ENCODE results near the gene RXRA. TPM values are rescaled to one million over a fixed set of nuclear protein-coding genes. Genes with fewer than 3 reads are reported as not detected.

RXRA gene
- total and polyA plus RNA-seq, 2 of the 13 experiments (the other 11 are each of a cell fraction or from before 2014, with no cell fraction given) = 18.9 to 29.2 TPM

DNA sequence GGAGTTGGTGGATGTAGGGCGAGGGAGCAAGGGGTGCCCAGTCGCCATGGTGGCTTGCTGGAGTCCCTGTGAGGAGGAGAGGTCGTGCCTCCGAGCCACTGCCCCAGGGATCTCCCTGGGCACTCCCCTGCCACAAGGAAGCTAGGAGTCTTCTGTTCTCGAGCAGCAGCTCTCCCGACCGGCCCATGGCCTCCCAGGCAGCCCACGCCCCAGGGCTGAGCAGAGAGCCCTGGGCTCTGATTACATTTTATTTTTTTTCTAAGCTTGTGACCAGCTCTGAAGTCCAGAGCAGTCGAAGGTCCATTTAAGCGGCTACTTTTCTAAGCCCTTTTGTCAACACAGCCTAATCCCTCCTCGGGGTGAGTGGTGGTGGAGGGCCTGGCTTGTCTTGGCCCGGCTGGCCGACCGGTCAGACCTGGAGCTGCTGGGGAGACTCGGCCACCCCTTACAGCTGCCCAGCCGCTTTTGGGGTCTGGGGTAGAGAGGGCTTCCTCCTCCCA, 2.1 kb downstream of the RXRA start (continued):
- no peak for TF ChIP-seq SUZ12 (IDR thresholded peaks at IDR 0.05; ENCODE audit: low read depth, low read length)
- TF ChIP-seq, protein P1, sequence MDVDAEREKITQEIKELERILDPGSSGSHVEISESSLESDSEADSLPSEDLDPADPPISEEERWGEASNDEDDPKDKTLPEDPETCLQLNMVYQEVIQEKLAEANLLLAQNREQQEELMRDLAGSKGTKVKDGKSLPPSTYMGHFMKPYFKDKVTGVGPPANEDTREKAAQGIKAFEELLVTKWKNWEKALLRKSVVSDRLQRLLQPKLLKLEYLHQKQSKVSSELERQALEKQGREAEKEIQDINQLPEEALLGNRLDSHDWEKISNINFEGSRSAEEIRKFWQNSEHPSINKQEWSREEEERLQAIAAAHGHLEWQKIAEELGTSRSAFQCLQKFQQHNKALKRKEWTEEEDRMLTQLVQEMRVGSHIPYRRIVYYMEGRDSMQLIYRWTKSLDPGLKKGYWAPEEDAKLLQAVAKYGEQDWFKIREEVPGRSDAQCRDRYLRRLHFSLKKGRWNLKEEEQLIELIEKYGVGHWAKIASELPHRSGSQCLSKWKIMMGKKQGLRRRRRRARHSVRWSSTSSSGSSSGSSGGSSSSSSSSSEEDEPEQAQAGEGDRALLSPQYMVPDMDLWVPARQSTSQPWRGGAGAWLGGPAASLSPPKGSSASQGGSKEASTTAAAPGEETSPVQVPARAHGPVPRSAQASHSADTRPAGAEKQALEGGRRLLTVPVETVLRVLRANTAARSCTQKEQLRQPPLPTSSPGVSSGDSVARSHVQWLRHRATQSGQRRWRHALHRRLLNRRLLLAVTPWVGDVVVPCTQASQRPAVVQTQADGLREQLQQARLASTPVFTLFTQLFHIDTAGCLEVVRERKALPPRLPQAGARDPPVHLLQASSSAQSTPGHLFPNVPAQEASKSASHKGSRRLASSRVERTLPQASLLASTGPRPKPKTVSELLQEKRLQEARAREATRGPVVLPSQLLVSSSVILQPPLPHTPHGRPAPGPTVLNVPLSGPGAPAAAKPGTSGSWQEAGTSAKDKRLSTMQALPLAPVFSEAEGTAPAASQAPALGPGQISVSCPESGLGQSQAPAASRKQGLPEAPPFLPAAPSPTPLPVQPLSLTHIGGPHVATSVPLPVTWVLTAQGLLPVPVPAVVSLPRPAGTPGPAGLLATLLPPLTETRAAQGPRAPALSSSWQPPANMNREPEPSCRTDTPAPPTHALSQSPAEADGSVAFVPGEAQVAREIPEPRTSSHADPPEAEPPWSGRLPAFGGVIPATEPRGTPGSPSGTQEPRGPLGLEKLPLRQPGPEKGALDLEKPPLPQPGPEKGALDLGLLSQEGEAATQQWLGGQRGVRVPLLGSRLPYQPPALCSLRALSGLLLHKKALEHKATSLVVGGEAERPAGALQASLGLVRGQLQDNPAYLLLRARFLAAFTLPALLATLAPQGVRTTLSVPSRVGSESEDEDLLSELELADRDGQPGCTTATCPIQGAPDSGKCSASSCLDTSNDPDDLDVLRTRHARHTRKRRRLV (CRISPR knock-in tag; IDR thresholded peaks at IDR 0.05) = no peak
- TF ChIP-seq RORA (CRISPR knock-in tag; IDR thresholded peaks at IDR 0.05) = no peak
- TF ChIP-seq TEAD2 (CRISPR knock-in tag; IDR thresholded peaks at IDR 0.05) = no peak
- no peak for TF ChIP-seq ZNF160 (CRISPR knock-in tag; IDR thresholded peaks at IDR 0.05)
- no peak for TF ChIP-seq ZNF24 (IDR thresholded peaks at IDR 0.05)
- no peak for TF ChIP-seq IKZF4 (CRISPR knock-in tag; IDR thresholded peaks at IDR 0.05; ENCODE audit: borderline replicate concordance, low read depth, not compliant biosample characterization)
- TF ChIP-seq HOXD1 (CRISPR knock-in tag; IDR thresholded peaks at IDR 0.05) = no peak
- no peak for TF ChIP-seq NFE2L1 (CRISPR knock-in tag; IDR thresholded peaks at IDR 0.05; ENCODE audit: borderline replicate concordance)
- no peak for TF ChIP-seq CBX5 (CRISPR knock-in tag; IDR thresholded peaks at IDR 0.05; ENCODE audit: borderline replicate concordance)
- no peak for TF ChIP-seq HMGA1 (CRISPR knock-in tag; conservative IDR thresholded peaks at IDR 0.05)
- TF ChIP-seq ETV6 (CRISPR knock-in tag; conservative IDR thresholded peaks at IDR 0.05) = no peak
- TF ChIP-seq ERF (CRISPR knock-in tag; IDR thresholded peaks at IDR 0.05) = 0 out of 2 replicates have a peak, but pooled peaks have one; percentile 46
- TF ChIP-seq, protein P2, sequence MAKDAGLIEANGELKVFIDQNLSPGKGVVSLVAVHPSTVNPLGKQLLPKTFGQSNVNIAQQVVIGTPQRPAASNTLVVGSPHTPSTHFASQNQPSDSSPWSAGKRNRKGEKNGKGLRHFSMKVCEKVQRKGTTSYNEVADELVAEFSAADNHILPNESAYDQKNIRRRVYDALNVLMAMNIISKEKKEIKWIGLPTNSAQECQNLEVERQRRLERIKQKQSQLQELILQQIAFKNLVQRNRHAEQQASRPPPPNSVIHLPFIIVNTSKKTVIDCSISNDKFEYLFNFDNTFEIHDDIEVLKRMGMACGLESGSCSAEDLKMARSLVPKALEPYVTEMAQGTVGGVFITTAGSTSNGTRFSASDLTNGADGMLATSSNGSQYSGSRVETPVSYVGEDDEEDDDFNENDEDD (CRISPR knock-in tag; IDR thresholded peaks at IDR 0.05; ENCODE audit: borderline replicate concordance) = no peak
- peak; percentile 51 for TF ChIP-seq NR2F6 (IDR thresholded peaks at IDR 0.05)
- no peak; the same call in none of the 2 replicates for TF ChIP-seq NR2F6 (CRISPR knock-in tag; IDR thresholded peaks at IDR 0.05)
- TF ChIP-seq ZNF589 (CRISPR knock-in tag; conservative IDR thresholded peaks at IDR 0.05) = no peak
- TF ChIP-seq SRSF9 (IDR thresholded peaks at IDR 0.05; ENCODE audit: borderline replicate concordance, insufficient read depth, low read depth, low read length, poor library complexity, severe bottlenecking) = no peak
- TF ChIP-seq KDM5A (IDR thresholded peaks at IDR 0.05; ENCODE audit: borderline replicate concordance, low read length) = no peak
- TF ChIP-seq ZNF264 (CRISPR knock-in tag; IDR thresholded peaks at IDR 0.05) = no peak
- TF ChIP-seq ADNP (CRISPR knock-in tag; IDR thresholded peaks at IDR 0.05) = no peak
- no peak for TF ChIP-seq CHD4 (IDR thresholded peaks at IDR 0.05; ENCODE audit: borderline replicate concordance, low read length)
- no peak for TF ChIP-seq ZBTB7A (CRISPR knock-in tag; IDR thresholded peaks at IDR 0.05)
- TF ChIP-seq ZNF615 (CRISPR knock-in tag; IDR thresholded peaks at IDR 0.05; ENCODE audit: borderline replicate concordance) = no peak
- no peak for TF ChIP-seq ZFP82 (CRISPR knock-in tag; IDR thresholded peaks at IDR 0.05; ENCODE audit: borderline replicate concordance)
- TF ChIP-seq POLR2AphosphoS2 (IDR thresholded peaks at IDR 0.05; ENCODE audit: low read depth, low read length) = no peak
- TF ChIP-seq RAD21 (CRISPR knock-in tag; IDR thresholded peaks at IDR 0.05) = no peak
- no peak for TF ChIP-seq MYNN (CRISPR knock-in tag; IDR thresholded peaks at IDR 0.05; ENCODE audit: low read depth)
- peak; percentile 34; the same call in 1 of the 2 replicates for TF ChIP-seq STAT5B (CRISPR knock-in tag; IDR thresholded peaks at IDR 0.05)
